ENCODE data around the gene DNAJC15.

DNA sequence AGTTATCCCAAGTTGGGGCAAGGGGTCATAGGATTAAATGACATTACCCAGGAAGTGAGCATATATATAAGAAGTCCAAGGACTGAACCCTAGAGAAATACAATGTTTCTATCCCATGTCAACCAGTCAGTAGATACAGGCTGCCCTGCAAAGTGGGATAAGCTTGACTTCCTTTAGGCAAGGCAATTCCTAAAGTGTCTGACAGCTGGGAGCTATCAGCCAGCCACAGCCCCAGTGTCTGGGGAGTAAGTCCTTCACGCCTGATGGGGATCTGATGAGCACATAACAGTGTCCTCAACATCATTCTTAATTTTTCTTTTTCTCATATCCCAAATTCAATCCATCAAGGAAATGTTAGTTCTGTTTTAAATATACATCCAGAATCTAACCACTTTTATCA, 54.1 kb downstream of the DNAJC15 start:
- TF ChIP-seq GLIS1 (tag by site-specific recombination; IDR thresholded peaks at IDR 0.05): no peak
- no peak for TF ChIP-seq ZBTB1 (tag by site-specific recombination; IDR thresholded peaks at IDR 0.05)
- TF ChIP-seq, protein P1, sequence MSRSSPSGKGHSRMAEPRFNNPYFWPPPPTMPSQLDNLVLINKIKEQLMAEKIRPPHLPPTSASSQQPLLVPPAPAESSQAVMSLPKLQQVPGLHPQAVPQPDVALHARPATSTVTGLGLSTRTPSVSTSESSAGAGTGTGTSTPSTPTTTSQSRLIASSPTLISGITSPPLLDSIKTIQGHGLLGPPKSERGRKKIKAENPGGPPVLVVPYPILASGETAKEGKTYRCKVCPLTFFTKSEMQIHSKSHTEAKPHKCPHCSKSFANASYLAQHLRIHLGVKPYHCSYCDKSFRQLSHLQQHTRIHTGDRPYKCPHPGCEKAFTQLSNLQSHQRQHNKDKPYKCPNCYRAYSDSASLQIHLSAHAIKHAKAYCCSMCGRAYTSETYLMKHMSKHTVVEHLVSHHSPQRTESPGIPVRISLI (tag by site-specific recombination; IDR thresholded peaks at IDR 0.05): no peak
- TF ChIP-seq ZNF2 (tag by site-specific recombination; IDR thresholded peaks at IDR 0.05): no peak
- no peak for TF ChIP-seq CTCF (tag by site-specific recombination; IDR thresholded peaks at IDR 0.05)
- TF ChIP-seq, protein P2, sequence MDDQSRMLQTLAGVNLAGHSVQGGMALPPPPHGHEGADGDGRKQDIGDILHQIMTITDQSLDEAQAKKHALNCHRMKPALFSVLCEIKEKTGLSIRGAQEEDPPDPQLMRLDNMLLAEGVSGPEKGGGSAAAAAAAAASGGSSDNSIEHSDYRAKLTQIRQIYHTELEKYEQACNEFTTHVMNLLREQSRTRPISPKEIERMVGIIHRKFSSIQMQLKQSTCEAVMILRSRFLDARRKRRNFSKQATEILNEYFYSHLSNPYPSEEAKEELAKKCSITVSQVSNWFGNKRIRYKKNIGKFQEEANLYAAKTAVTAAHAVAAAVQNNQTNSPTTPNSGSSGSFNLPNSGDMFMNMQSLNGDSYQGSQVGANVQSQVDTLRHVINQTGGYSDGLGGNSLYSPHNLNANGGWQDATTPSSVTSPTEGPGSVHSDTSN (CRISPR knock-in tag; IDR thresholded peaks at IDR 0.05): no peak
- TF ChIP-seq ZNF514 (tag by site-specific recombination; IDR thresholded peaks at IDR 0.05): no peak

Data from HEK293 (cell line).